ENCODE results near the gene MAN1B1. TPM values are rescaled to one million over a fixed set of nuclear protein-coding genes. Genes with fewer than 3 reads are reported as not detected.
A peak's percentile ranks its signal among the peaks of the same experiment; 100 is the strongest.

MAN1B1 gene
- total and polyA plus RNA-seq, 2 of the 4 experiments (the other 2 are of a cell fraction): 28.7 to 55.1 TPM

GRCh38 chr9:137052998-137053943, 33.5 kb upstream of the MAN1B1 start:
- BruUV-seq (replicated peaks): no TSS peak
- peaks cover 70% of the 10 kb centered on the region for H3K27me3 ChIP-seq (ENCODE audit: control insufficient read depth, insufficient read depth, low read length)
- no peak for ATAC-seq (ENCODE audit: low read depth)

More at GRCh38 chr9:137052998-137053943, 33.5 kb upstream of the MAN1B1 start:
- no peak overlapping the region for H2BK20ac ChIP-seq (ENCODE audit: low read depth, low read length)
- no peak overlapping the region for H4K91ac ChIP-seq (ENCODE audit: insufficient read depth, low read depth, low read length)
- ChIA-PET POLR2A (ENCODE audit: unreplicated experiment) (no interaction called here), CTCF (no interaction called here)
- H4K5ac ChIP-seq (ENCODE audit: low read depth, low read length): no peak overlapping the region
- TF ChIP-seq RCOR1 (IDR thresholded peaks at IDR 0.05; ENCODE audit: insufficient replicate concordance, low read length) (no peak), RAD21 (IDR thresholded peaks at IDR 0.05; ENCODE audit: low read length) (no peak), USF2 (IDR thresholded peaks at IDR 0.05; ENCODE audit: low read depth, low read length) (no peak), MAZ (IDR thresholded peaks at IDR 0.05; ENCODE audit: borderline replicate concordance, low read depth, low read length) (no peak), MXI1 (IDR thresholded peaks at IDR 0.05; ENCODE audit: borderline replicate concordance, low read depth, low read length) (no peak), BHLHE40 (IDR thresholded peaks at IDR 0.05; ENCODE audit: low read depth, low read length) (no peak), CHD1 (IDR thresholded peaks at IDR 0.05; ENCODE audit: low read depth, low read length) (no peak), SMC3 (IDR thresholded peaks at IDR 0.05; ENCODE audit: low read depth, low read length) (no peak), ELK1 (IDR thresholded peaks at IDR 0.05; ENCODE audit: borderline replicate concordance, low read depth, low read length) (no peak), FOS (IDR thresholded peaks at IDR 0.05; ENCODE audit: low read depth, low read length) (no peak), MAFK (IDR thresholded peaks at IDR 0.05; ENCODE audit: low read depth, low read length) (no peak)
- TF ChIP-seq, protein P1, sequence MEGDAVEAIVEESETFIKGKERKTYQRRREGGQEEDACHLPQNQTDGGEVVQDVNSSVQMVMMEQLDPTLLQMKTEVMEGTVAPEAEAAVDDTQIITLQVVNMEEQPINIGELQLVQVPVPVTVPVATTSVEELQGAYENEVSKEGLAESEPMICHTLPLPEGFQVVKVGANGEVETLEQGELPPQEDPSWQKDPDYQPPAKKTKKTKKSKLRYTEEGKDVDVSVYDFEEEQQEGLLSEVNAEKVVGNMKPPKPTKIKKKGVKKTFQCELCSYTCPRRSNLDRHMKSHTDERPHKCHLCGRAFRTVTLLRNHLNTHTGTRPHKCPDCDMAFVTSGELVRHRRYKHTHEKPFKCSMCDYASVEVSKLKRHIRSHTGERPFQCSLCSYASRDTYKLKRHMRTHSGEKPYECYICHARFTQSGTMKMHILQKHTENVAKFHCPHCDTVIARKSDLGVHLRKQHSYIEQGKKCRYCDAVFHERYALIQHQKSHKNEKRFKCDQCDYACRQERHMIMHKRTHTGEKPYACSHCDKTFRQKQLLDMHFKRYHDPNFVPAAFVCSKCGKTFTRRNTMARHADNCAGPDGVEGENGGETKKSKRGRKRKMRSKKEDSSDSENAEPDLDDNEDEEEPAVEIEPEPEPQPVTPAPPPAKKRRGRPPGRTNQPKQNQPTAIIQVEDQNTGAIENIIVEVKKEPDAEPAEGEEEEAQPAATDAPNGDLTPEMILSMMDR (conservative IDR thresholded peaks at IDR 0.05; ENCODE audit: low read depth, low read length): no peak
- no peak overlapping the region for H2AK5ac ChIP-seq (ENCODE audit: low read depth, low read length)
- peak overlapping the region; percentile 67 for H2AFZ ChIP-seq (replicated peaks; ENCODE audit: low read length, poor library complexity)
- no peak overlapping the region for H2BK5ac ChIP-seq (ENCODE audit: low read depth, low read length, poor library complexity, severe bottlenecking)
- no peak overlapping the region for H3K4me3 ChIP-seq (ENCODE audit: insufficient read depth, low read depth, low read length)
- H2BK15ac ChIP-seq (ENCODE audit: low read depth, low read length): no peak overlapping the region
- H3K14ac ChIP-seq (replicated peaks; ENCODE audit: low read depth, low read length): no peak overlapping the region
- no peak overlapping the region for H3K23ac ChIP-seq (ENCODE audit: low read depth, low read length)
- H3K9me3 ChIP-seq (ENCODE audit: control insufficient read depth, insufficient read depth, low read length): no peaks in the 10 kb centered on the region
- dilution Hi-C loops (cut with HindIII; ENCODE audit: low sequenced_read_pairs, unreplicated experiment): no loop called here
- no peak overlapping the region for H3K4ac ChIP-seq (ENCODE audit: low read depth, low read length)
- H2AK9ac ChIP-seq (replicated peaks; ENCODE audit: low read depth, low read length, poor library complexity): no peak overlapping the region
- no peak overlapping the region for H2BK120ac ChIP-seq (ENCODE audit: low read depth, low read length)
- no peak overlapping the region for H3K27ac ChIP-seq (ENCODE audit: insufficient read depth, low read length)
- H3K36me3 ChIP-seq (ENCODE audit: control insufficient read depth, insufficient read depth, low read length): no peaks in the 10 kb centered on the region
- intact Hi-C loops (cut with micrococcal nuclease): no loop called here
- H3K9me1 ChIP-seq (ENCODE audit: insufficient read depth, low read length): no peaks in the 10 kb centered on the region
- H3K56ac ChIP-seq (ENCODE audit: extremely low read depth, insufficient read depth, low read length): no peak overlapping the region
- in situ Hi-C loops (cut with MboI; ENCODE audit: low sequenced_read_pairs): no loop called here
- no peak overlapping the region for H3K18ac ChIP-seq (ENCODE audit: low read depth, low read length)
- H3K79me1 ChIP-seq (ENCODE audit: low read depth in 1 of 2, low read length in 2 of 2): no peaks in the 10 kb centered on the region
- no peaks in the 10 kb centered on the region; the same call in 1 of the 2 replicates for H4K20me1 ChIP-seq (ENCODE audit: insufficient read depth, low read length)
- WGBS, 2 experiments (ENCODE audit: extremely low coverage in 2 of 2, insufficient read length in 1 of 2): 32% methylated on average over 26 of the region's 71 CpGs; no CpG with 5 or more reads in 1 of the 2 experiments
- no peak overlapping the region for H3K4me2 ChIP-seq (ENCODE audit: low read depth, low read length)
- peaks cover 3% of the 10 kb centered on the region; the same call in 1 of the 2 replicates for H3K4me1 ChIP-seq (ENCODE audit: control insufficient read depth, insufficient read depth, low read length)
- no peak for DNase-seq
- H3K9ac ChIP-seq (ENCODE audit: low read depth, low read length): no peak overlapping the region
- no peak overlapping the region for H4K8ac ChIP-seq (ENCODE audit: low read depth in 2 of 2, low read length in 2 of 2)
